ENCODE data around the gene ADORA2A. TPM values are rescaled to one million over a fixed set of nuclear protein-coding genes. Genes with fewer than 3 reads are reported as not detected.

Gene ADORA2A
- total and polyA plus RNA-seq, 10 of the 15 experiments (the other 5 are each of a cell fraction or from before 2014, with no cell fraction given): 0.69 to 31.2 (median 18.3) TPM

- TF ChIP-seq PKNOX1 (IDR thresholded peaks at IDR 0.05): peak; percentile 45; the same call in 1 of the 2 replicates
- peak; percentile 72; the same call in 1 of the 2 replicates for TF ChIP-seq EED (IDR thresholded peaks at IDR 0.05; ENCODE audit: low read depth)
- TF ChIP-seq HDGF (IDR thresholded peaks at IDR 0.05): peak; percentile 93
- 0 out of 2 replicates have a peak, but pooled peaks have one; percentile 22 for TF ChIP-seq PAX5 (IDR thresholded peaks at IDR 0.05; ENCODE audit: borderline replicate concordance, low read depth, low read length)
- no peak for TF ChIP-seq GABPA (IDR thresholded peaks at IDR 0.05; ENCODE audit: low read depth)
- peak; percentile 59; the same call in 1 of the 2 replicates for TF ChIP-seq POLR2AphosphoS2 (IDR thresholded peaks at IDR 0.05; ENCODE audit: low read depth, low read length)
- TF ChIP-seq FOXM1 (IDR thresholded peaks at IDR 0.05; ENCODE audit: low read depth, low read length): no peak
- no peak for TF ChIP-seq SREBF2 (IDR thresholded peaks at IDR 0.05; ENCODE audit: low read length)
- TF ChIP-seq POU2F2 (IDR thresholded peaks at IDR 0.05; ENCODE audit: borderline replicate concordance, low read depth, low read length): peak; percentile 99
- no peak for TF ChIP-seq YBX1 (IDR thresholded peaks at IDR 0.05)
- no peak for TF ChIP-seq NR2C1 (IDR thresholded peaks at IDR 0.05)
- no peak for TF ChIP-seq SIN3A (IDR thresholded peaks at IDR 0.05; ENCODE audit: low read depth, low read length)
- TF ChIP-seq, protein P1, sequence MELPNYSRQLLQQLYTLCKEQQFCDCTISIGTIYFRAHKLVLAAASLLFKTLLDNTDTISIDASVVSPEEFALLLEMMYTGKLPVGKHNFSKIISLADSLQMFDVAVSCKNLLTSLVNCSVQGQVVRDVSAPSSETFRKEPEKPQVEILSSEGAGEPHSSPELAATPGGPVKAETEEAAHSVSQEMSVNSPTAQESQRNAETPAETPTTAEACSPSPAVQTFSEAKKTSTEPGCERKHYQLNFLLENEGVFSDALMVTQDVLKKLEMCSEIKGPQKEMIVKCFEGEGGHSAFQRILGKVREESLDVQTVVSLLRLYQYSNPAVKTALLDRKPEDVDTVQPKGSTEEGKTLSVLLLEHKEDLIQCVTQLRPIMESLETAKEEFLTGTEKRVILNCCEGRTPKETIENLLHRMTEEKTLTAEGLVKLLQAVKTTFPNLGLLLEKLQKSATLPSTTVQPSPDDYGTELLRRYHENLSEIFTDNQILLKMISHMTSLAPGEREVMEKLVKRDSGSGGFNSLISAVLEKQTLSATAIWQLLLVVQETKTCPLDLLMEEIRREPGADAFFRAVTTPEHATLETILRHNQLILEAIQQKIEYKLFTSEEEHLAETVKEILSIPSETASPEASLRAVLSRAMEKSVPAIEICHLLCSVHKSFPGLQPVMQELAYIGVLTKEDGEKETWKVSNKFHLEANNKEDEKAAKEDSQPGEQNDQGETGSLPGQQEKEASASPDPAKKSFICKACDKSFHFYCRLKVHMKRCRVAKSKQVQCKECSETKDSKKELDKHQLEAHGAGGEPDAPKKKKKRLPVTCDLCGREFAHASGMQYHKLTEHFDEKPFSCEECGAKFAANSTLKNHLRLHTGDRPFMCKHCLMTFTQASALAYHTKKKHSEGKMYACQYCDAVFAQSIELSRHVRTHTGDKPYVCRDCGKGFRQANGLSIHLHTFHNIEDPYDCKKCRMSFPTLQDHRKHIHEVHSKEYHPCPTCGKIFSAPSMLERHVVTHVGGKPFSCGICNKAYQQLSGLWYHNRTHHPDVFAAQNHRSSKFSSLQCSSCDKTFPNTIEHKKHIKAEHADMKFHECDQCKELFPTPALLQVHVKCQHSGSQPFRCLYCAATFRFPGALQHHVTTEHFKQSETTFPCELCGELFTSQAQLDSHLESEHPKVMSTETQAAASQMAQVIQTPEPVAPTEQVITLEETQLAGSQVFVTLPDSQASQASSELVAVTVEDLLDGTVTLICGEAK (IDR thresholded peaks at IDR 0.05; ENCODE audit: borderline replicate concordance): no peak
- no peak for TF ChIP-seq CHD1 (IDR thresholded peaks at IDR 0.05; ENCODE audit: low read depth, low read length)
- TF ChIP-seq BMI1 (IDR thresholded peaks at IDR 0.05; ENCODE audit: borderline replicate concordance): 0 out of 2 replicates have a peak, but pooled peaks have one; percentile 7
- TF ChIP-seq JUNB (IDR thresholded peaks at IDR 0.05): peak; percentile 18; the same call in 1 of the 2 replicates
- no peak for TF ChIP-seq CBX5 (IDR thresholded peaks at IDR 0.05; ENCODE audit: low read depth)
- peak; percentile 26; the same call in 1 of the 2 replicates for TF ChIP-seq MXI1 (IDR thresholded peaks at IDR 0.05; ENCODE audit: low read depth, low read length)
- no peak for TF ChIP-seq CEBPB (IDR thresholded peaks at IDR 0.05; ENCODE audit: borderline replicate concordance in 1 of 2, low read depth in 2 of 2, low read length in 2 of 2)
- no peak for TF ChIP-seq FOS (IDR thresholded peaks at IDR 0.05; ENCODE audit: borderline replicate concordance, extremely low read depth, insufficient read length)
- TF ChIP-seq MYB (IDR thresholded peaks at IDR 0.05; ENCODE audit: borderline replicate concordance, low read depth, low read length): no peak
- no peak; the same call in 1 of the 2 replicates for TF ChIP-seq TBL1XR1 (IDR thresholded peaks at IDR 0.05; ENCODE audit: low read depth, low read length)
- TF ChIP-seq HDAC6 (IDR thresholded peaks at IDR 0.05; ENCODE audit: unreplicated experiment): no peak
- no peak for TF ChIP-seq BCL11A (IDR thresholded peaks at IDR 0.05; ENCODE audit: low read depth, low read length)
- TF ChIP-seq BHLHE40 (IDR thresholded peaks at IDR 0.05; ENCODE audit: borderline replicate concordance in 1 of 2, low read depth in 2 of 2, low read length in 1 of 2): peak in 1 of 2 experiments; percentile 57; a peak in 1 of 4 replicates
- no peak for TF ChIP-seq MTA3 (IDR thresholded peaks at IDR 0.05; ENCODE audit: borderline replicate concordance, low read length)
- peak; percentile 92 for TF ChIP-seq POLR2A (IDR thresholded peaks at IDR 0.05; ENCODE audit: low read depth, low read length)
These were observed 6.5 kb downstream of the ADORA2A start (continued) for GRCh38 chr22:24433828-24434470.
